ENCODE data around the gene MUC4. TPM values are rescaled to one million over a fixed set of nuclear protein-coding genes. Genes with fewer than 3 reads are reported as not detected.
"Not testable (repeated sequence)": the region's sequence is repeated elsewhere in the genome, so short reads cannot be mapped to it uniquely, and the experiment has no call there.

Gene MUC4
- total RNA-seq, 1 experiment from 2014 or later: 0.36 TPM

DNA sequence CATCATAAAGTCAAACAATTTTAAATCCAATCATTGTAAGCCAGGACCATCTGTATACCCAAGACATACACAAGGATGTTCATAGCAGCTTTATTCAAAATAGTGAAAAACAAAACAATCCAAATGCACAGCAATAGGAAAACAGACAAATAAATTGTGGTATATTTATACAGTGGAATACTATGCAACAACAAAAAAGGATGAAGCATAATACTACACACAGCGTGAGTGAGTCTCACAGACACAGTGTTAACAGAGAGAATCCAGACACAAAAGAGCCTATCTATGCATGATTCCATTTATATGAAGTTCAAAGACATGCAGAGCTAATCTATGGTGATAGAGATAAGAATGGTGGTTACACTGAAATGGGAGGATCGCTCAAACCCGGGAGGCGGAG, 96.6 kb downstream of the MUC4 start:
- ChIA-PET CTCF (no interaction called here), POLR2A (no interaction called here)
- TF ChIP-seq, protein P1, sequence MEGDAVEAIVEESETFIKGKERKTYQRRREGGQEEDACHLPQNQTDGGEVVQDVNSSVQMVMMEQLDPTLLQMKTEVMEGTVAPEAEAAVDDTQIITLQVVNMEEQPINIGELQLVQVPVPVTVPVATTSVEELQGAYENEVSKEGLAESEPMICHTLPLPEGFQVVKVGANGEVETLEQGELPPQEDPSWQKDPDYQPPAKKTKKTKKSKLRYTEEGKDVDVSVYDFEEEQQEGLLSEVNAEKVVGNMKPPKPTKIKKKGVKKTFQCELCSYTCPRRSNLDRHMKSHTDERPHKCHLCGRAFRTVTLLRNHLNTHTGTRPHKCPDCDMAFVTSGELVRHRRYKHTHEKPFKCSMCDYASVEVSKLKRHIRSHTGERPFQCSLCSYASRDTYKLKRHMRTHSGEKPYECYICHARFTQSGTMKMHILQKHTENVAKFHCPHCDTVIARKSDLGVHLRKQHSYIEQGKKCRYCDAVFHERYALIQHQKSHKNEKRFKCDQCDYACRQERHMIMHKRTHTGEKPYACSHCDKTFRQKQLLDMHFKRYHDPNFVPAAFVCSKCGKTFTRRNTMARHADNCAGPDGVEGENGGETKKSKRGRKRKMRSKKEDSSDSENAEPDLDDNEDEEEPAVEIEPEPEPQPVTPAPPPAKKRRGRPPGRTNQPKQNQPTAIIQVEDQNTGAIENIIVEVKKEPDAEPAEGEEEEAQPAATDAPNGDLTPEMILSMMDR (IDR thresholded peaks at IDR 0.05; ENCODE audit: insufficient read depth in 1 of 2, low read depth in 1 of 2, low read length in 1 of 2, severe bottlenecking in 1 of 2, unreplicated experiment in 1 of 2): no peak
- no peaks in the 10 kb centered on the region for H3K27me3 ChIP-seq (replicated peaks; ENCODE audit: control insufficient read depth, insufficient read depth, low read length)
- Mint-ChIP-seq H3K27ac (ENCODE audit: unreplicated experiment) (no peak overlapping the region), H3K4me1 (ENCODE audit: low read depth, unreplicated experiment) (peaks cover 35% of the 10 kb centered on the region), H3K4me3 (ENCODE audit: unreplicated experiment) (no peak overlapping the region), H3K27me3 (ENCODE audit: insufficient read depth, unreplicated experiment) (no peaks in the 10 kb centered on the region), H3K36me3 (ENCODE audit: insufficient read depth, unreplicated experiment) (no peaks in the 10 kb centered on the region), H3K9me3 (ENCODE audit: unreplicated experiment) (no peaks in the 10 kb centered on the region)
- H3K36me3 ChIP-seq (ENCODE audit: control insufficient read depth, insufficient read depth, low read length): no peaks in the 10 kb centered on the region
- peaks cover 33% of the 10 kb centered on the region for H3K4me1 ChIP-seq
- no TSS peak for BruUV-seq (replicated peaks)
- DNase-seq: no peak
- intact Hi-C loops (cut with micrococcal nuclease; ENCODE audit: unreplicated experiment): no loop called here
- no peaks in the 10 kb centered on the region for H3K9me3 ChIP-seq
- no peak overlapping the region for H3K4me3 ChIP-seq (ENCODE audit: low read depth, low read length)

DNA sequence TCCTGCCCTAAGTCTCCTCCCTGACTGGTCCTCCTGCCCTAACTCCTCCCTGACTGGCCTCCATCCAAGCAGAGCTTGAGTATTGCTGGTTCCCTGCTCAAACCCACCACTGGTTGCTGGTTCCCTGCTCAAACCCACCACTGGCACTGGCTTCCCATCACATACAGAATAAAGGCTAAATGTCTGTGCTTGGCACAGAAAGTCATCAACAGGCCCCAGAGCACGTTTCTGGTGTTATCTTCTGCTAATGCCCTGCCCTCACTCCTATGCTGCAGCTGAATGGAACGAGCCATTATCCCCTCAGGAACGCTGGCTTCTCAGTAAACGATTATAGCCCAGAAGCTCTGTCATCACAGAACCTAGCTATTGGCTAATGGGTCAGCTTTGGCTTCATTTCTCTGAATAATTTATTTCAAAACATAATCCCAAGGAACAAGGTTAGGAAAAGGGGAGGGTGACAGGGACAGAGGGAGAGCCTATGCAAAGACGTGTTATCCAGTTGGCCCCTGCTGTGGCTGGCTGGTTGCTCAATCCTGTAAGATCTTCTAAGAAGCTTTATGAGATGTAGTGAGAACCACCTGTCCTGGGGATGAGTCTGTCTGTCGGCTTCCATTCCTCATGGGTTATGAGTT, 97.2 kb downstream of the MUC4 start:
- Histone ChIP-seq H3K9me3 (no peaks in the 10 kb centered on the region), H3K4me1 (peaks cover 28% of the 10 kb centered on the region), H3K4me3 (ENCODE audit: low read depth, low read length) (no peak overlapping the region), H3K27me3 (replicated peaks; ENCODE audit: control insufficient read depth, insufficient read depth, low read length) (no peaks in the 10 kb centered on the region), H3K36me3 (ENCODE audit: control insufficient read depth, insufficient read depth, low read length) (no peaks in the 10 kb centered on the region)
- H3K4me1 Mint-ChIP-seq (ENCODE audit: low read depth, unreplicated experiment): peaks cover 35% of the 10 kb centered on the region
- no peaks in the 10 kb centered on the region for H3K27me3 Mint-ChIP-seq (ENCODE audit: insufficient read depth, unreplicated experiment)
- H3K9me3 Mint-ChIP-seq (ENCODE audit: unreplicated experiment): no peaks in the 10 kb centered on the region
- BruUV-seq (replicated peaks): no TSS peak
- DNase-seq: no peak
- ChIA-PET CTCF (interaction anchor here (0.6 kb wide), 1 partner anchor 33 kb away, joined by 4 read pairs; no protein-coding TSS in a partner anchor), POLR2A (interaction anchor here (0.5 kb wide), 1 partner anchor 1586 kb away, joined by 4 read pairs; no protein-coding TSS in a partner anchor)
- no peaks in the 10 kb centered on the region for H3K36me3 Mint-ChIP-seq (ENCODE audit: insufficient read depth, unreplicated experiment)
- H3K4me3 Mint-ChIP-seq (ENCODE audit: unreplicated experiment): no peak overlapping the region
- no peak overlapping the region for H3K27ac Mint-ChIP-seq (ENCODE audit: unreplicated experiment)
- TF ChIP-seq, protein P1 (IDR thresholded peaks at IDR 0.05; ENCODE audit: insufficient read depth in 1 of 2, low read depth in 1 of 2, low read length in 1 of 2, severe bottlenecking in 1 of 2, unreplicated experiment in 1 of 2): no peak
- intact Hi-C loops (cut with micrococcal nuclease; ENCODE audit: unreplicated experiment): no loop called here

DNA sequence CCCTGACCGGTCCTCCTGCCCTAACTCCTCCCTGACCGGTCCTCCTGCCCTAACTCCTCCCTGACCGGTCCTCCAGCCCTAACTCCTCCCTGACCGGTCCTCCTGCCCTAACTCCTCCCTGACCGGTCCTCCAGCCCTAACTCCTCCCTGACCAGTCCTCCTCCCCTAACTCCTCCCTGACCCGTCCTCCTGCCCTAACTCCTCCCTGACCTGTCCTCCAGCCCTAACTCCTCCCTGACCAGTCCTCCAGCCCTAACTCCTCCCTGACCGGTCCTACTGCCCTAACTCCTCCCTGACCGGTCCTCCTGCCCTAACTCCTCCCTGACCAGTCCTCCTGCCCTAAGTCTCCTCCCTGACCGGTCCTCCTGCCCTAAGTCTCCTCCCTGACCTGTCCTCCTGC, 98.6 kb downstream of the MUC4 start:
- H3K36me3 Mint-ChIP-seq (ENCODE audit: insufficient read depth, unreplicated experiment); H3K9me3 Mint-ChIP-seq (ENCODE audit: unreplicated experiment); intact Hi-C loops (cut with micrococcal nuclease; ENCODE audit: unreplicated experiment); CTCF ChIA-PET; H3K9me3 ChIP-seq; H3K27me3 ChIP-seq (replicated peaks; ENCODE audit: control insufficient read depth, insufficient read depth, low read length); POLR2A ChIA-PET; DNase-seq; H3K4me3 Mint-ChIP-seq (ENCODE audit: unreplicated experiment); H3K27me3 Mint-ChIP-seq (ENCODE audit: insufficient read depth, unreplicated experiment); BruUV-seq (replicated peaks); H3K27ac Mint-ChIP-seq (ENCODE audit: unreplicated experiment); H3K36me3 ChIP-seq (ENCODE audit: control insufficient read depth, insufficient read depth, low read length); H3K4me3 ChIP-seq (ENCODE audit: low read depth, low read length): not testable (repeated sequence)
- H3K4me1 Mint-ChIP-seq (ENCODE audit: low read depth, unreplicated experiment): peaks cover 24% of the 10 kb centered on the region
- peaks cover 26% of the 10 kb centered on the region for H3K4me1 ChIP-seq

DNA sequence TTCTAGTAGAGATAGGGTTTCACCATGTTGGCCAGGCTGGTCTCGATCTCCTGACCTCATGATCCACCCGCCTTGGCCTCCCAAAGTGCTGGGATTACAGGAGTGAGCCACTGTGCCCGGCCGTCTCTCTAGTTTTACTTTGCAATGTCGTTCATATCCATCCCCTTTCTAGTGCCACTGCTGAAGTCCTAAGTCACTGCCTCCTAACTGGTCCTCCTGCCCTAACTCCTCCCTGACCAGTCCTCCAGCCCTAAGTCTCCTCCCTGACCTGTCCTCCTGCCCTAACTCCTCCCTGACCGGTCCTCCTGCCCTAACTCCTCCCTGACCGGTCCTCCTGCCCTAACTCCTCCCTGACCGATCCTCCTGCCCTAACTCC, 99.2 kb downstream of the MUC4 start:
- H3K36me3 Mint-ChIP-seq (ENCODE audit: insufficient read depth, unreplicated experiment); H3K4me3 Mint-ChIP-seq (ENCODE audit: unreplicated experiment); H3K27ac Mint-ChIP-seq (ENCODE audit: unreplicated experiment); H3K4me3 ChIP-seq (ENCODE audit: low read depth, low read length); H3K27me3 ChIP-seq (replicated peaks; ENCODE audit: control insufficient read depth, insufficient read depth, low read length); BruUV-seq (replicated peaks); H3K27me3 Mint-ChIP-seq (ENCODE audit: insufficient read depth, unreplicated experiment); POLR2A ChIA-PET; H3K9me3 Mint-ChIP-seq (ENCODE audit: unreplicated experiment); DNase-seq; H3K9me3 ChIP-seq; intact Hi-C loops (cut with micrococcal nuclease; ENCODE audit: unreplicated experiment); CTCF ChIA-PET; H3K36me3 ChIP-seq (ENCODE audit: control insufficient read depth, insufficient read depth, low read length): not testable (repeated sequence)
- H3K4me1 ChIP-seq: peaks cover 20% of the 10 kb centered on the region
- peaks cover 17% of the 10 kb centered on the region for H3K4me1 Mint-ChIP-seq (ENCODE audit: low read depth, unreplicated experiment)

Measured in Caco-2 (cell line).